Nephron progenitor cell (in vitro differentiated cells): ENCODE results near the gene WNT9B.

ENCODE experiments used
- DNase-seq: peaks from one replicate; pipeline ENCODE4 v3.0.0; 2021
- H3K27ac Mint-ChIP-seq: 2 replicates; pipeline ENCODE4 v1.8.0; 2021; ENCODE audit warnings: mild to moderate bottlenecking, moderate library complexity, mixed read lengths
- H3K27me3 Mint-ChIP-seq: 2 replicates; pipeline ENCODE4 v1.8.0; 2021; ENCODE audit warnings: mild to moderate bottlenecking, low read depth, mixed read lengths; ENCODE audit not compliant: poor library complexity
- H3K36me3 Mint-ChIP-seq: 2 replicates; pipeline ENCODE4 v1.8.0; 2021; ENCODE audit warnings: low read depth, mixed read lengths
- H3K4me1 Mint-ChIP-seq: 2 replicates; pipeline ENCODE4 v1.8.0; 2021; ENCODE audit warnings: mixed read lengths
- H3K4me3 Mint-ChIP-seq: 2 replicates; pipeline ENCODE4 v1.8.0; 2021; ENCODE audit warnings: mild to moderate bottlenecking, moderate library complexity, mixed read lengths
- H3K9me3 Mint-ChIP-seq: 2 replicates; pipeline ENCODE4 v1.8.0; 2021; ENCODE audit warnings: mild to moderate bottlenecking, moderate library complexity, mixed read lengths
- TF ChIP-seq, protein P1 (sequence below): fragments of 200-600 bp; sonication (generic); IDR thresholded peaks from 2 replicates; pipeline ENCODE4 v1.5.0; 2021; ENCODE audit warnings: antibody characterized with exemption

The WNT9B gene

DNA sequence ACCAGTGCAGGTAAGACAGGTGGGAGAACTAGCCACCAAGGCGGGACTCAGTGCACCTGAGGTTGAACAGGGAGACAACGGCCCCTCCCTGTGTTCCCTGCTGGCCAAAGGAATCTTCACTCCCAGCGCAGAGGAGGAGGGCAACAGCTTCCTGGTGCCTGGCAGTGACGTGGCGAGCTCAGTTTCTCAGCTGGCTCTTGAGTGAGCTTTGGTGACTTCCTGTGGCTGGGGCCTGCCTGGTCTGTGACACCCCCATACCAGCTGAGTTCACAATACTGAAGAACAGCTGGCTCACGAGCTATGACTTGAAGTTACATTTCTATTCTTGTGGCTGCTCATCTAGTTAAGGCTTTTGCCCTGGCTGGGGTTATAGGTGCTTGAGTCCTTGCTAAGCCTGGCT is 26.1 kb downstream of the WNT9B start:
- no peak overlapping the region for H3K27ac Mint-ChIP-seq
- TF ChIP-seq, protein P1, sequence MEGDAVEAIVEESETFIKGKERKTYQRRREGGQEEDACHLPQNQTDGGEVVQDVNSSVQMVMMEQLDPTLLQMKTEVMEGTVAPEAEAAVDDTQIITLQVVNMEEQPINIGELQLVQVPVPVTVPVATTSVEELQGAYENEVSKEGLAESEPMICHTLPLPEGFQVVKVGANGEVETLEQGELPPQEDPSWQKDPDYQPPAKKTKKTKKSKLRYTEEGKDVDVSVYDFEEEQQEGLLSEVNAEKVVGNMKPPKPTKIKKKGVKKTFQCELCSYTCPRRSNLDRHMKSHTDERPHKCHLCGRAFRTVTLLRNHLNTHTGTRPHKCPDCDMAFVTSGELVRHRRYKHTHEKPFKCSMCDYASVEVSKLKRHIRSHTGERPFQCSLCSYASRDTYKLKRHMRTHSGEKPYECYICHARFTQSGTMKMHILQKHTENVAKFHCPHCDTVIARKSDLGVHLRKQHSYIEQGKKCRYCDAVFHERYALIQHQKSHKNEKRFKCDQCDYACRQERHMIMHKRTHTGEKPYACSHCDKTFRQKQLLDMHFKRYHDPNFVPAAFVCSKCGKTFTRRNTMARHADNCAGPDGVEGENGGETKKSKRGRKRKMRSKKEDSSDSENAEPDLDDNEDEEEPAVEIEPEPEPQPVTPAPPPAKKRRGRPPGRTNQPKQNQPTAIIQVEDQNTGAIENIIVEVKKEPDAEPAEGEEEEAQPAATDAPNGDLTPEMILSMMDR = no peak
- H3K4me1 Mint-ChIP-seq = no peaks in the 10 kb centered on the region
- no peaks in the 10 kb centered on the region for H3K36me3 Mint-ChIP-seq
- H3K27me3 Mint-ChIP-seq = peaks cover 5% of the 10 kb centered on the region
- no peak for DNase-seq
- H3K4me3 Mint-ChIP-seq = no peak overlapping the region
- no peaks in the 10 kb centered on the region for H3K9me3 Mint-ChIP-seq

GRCh38 chr17:46878055-46878454 is 26.7 kb downstream of the WNT9B start:
- no peak overlapping the region for H3K27ac Mint-ChIP-seq
- TF ChIP-seq, protein P1 = no peak
- peaks cover 9% of the 10 kb centered on the region for H3K27me3 Mint-ChIP-seq
- no peak overlapping the region for H3K4me3 Mint-ChIP-seq
- H3K36me3 Mint-ChIP-seq = no peaks in the 10 kb centered on the region
- no peaks in the 10 kb centered on the region for H3K9me3 Mint-ChIP-seq
- DNase-seq = no peak
- H3K4me1 Mint-ChIP-seq = no peaks in the 10 kb centered on the region

DNA sequence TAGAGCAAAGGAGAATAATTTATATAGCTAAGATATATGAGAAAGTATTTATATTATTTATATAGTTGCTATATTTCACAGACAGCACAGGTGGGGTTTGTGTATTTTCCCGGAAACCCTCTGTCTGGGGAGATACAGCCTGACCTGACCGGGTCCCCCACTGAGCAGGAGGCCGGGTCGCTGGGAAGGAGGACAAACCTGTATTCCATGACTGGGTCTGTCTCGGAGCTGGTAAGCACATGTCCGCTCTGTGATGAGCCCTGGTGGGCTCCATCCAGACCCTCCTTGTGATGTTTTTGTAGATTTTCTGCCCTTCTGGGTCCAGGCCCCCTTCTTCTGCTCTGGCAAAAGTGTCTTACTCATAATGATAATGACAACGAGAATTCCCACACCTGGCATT is 27.7 kb downstream of the WNT9B start:
- H3K4me1 Mint-ChIP-seq = peaks cover 4% of the 10 kb centered on the region
- TF ChIP-seq, protein P1 = no peak
- no peak for DNase-seq
- peaks cover 9% of the 10 kb centered on the region for H3K27me3 Mint-ChIP-seq
- H3K36me3 Mint-ChIP-seq = no peaks in the 10 kb centered on the region
- H3K4me3 Mint-ChIP-seq = no peak overlapping the region
- no peaks in the 10 kb centered on the region for H3K9me3 Mint-ChIP-seq
- no peak overlapping the region for H3K27ac Mint-ChIP-seq

GRCh38 chr17:46881015-46881414 is 29.6 kb downstream of the WNT9B start:
- no peaks in the 10 kb centered on the region for H3K9me3 Mint-ChIP-seq
- peaks cover 12% of the 10 kb centered on the region for H3K4me1 Mint-ChIP-seq
- no peak for DNase-seq
- TF ChIP-seq, protein P1 = no peak
- no peaks in the 10 kb centered on the region for H3K36me3 Mint-ChIP-seq
- H3K27me3 Mint-ChIP-seq = peaks cover 23% of the 10 kb centered on the region
- H3K4me3 Mint-ChIP-seq = no peak overlapping the region
- H3K27ac Mint-ChIP-seq = no peak overlapping the region

DNA sequence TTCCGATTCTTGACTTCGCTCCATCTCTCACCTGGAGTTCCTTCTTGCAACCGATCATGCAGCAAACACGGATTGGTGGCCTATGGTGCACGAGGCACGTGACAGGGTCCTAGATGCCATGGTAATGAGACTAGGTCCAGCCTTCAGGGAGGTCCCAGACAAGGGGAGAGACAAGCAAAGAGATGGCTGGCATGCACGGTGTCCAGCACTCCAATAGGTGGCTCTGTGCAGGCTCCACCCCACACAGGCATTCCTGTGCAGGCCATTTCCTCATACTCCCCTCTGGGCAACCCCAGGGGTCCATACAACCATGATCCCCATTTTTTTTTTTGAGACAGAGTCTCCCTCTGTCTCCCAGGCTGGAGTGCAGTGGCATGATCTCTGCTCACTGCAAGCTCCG is 31.3 kb downstream of the WNT9B start:
- no peak overlapping the region for H3K27ac Mint-ChIP-seq
- H3K9me3 Mint-ChIP-seq = no peaks in the 10 kb centered on the region
- H3K27me3 Mint-ChIP-seq = peaks cover 24% of the 10 kb centered on the region
- TF ChIP-seq, protein P1 = no peak
- H3K36me3 Mint-ChIP-seq = no peaks in the 10 kb centered on the region
- H3K4me3 Mint-ChIP-seq = no peak overlapping the region
- DNase-seq = no peak
- peaks cover 12% of the 10 kb centered on the region for H3K4me1 Mint-ChIP-seq

GRCh38 chr17:46883871-46884520 is 32.6 kb downstream of the WNT9B start:
- H3K4me1 Mint-ChIP-seq = peaks cover 12% of the 10 kb centered on the region
- no peak overlapping the region for H3K4me3 Mint-ChIP-seq
- TF ChIP-seq, protein P1 = no peak
- no peaks in the 10 kb centered on the region for H3K9me3 Mint-ChIP-seq
- no peak for DNase-seq
- H3K36me3 Mint-ChIP-seq = no peaks in the 10 kb centered on the region
- H3K27me3 Mint-ChIP-seq = peaks cover 31% of the 10 kb centered on the region
- H3K27ac Mint-ChIP-seq = peak overlapping the region; percentile 61
